Activated naive CD8-positive, alpha-beta T cell treated with anti-CD3 and anti-CD28 coated beads, Interleukin-2, amount 10 ng/mL, durations not matched to agents 7 days and 5 days (primary cell): Measurements from ENCODE around the gene ATXN1. TPM values are rescaled to one million over a fixed set of nuclear protein-coding genes. Genes with fewer than 3 reads are reported as not detected.
A peak's percentile ranks its signal among the peaks of the same experiment; 100 is the strongest.

Experiments used
- ATAC-seq: fragments of 150-1000 bp; cut with Tn5 transposase; one replicate; pipeline ENCODE4 v1.10.0; 2021; ENCODE audit warnings: low read depth, moderate library complexity
- POLR2A ChIA-PET: fragments of 350-600 bp; sonication (Branson Sonifier 250); formaldehyde crosslinking; loops from one replicate; lab custom pipeline; 2021; ENCODE audit warnings: antibody characterized with exemption; lab: Charles Lee
- DNase-seq: peaks from one replicate; pipeline ENCODE4 v3.0.0; 2021
- H3K27ac Mint-ChIP-seq: one replicate; pipeline ENCODE4 v1.8.0; 2022; ENCODE audit warnings: mild to moderate bottlenecking, mixed read lengths
- H3K27me3 Mint-ChIP-seq: one replicate; pipeline ENCODE4 v1.8.0; 2022; ENCODE audit warnings: mild to moderate bottlenecking, moderate library complexity, mixed read lengths
- H3K36me3 Mint-ChIP-seq: one replicate; pipeline ENCODE4 v1.8.0; 2021; ENCODE audit warnings: mild to moderate bottlenecking, mixed read lengths
- H3K4me1 Mint-ChIP-seq: one replicate; pipeline ENCODE4 v1.8.0; 2021; ENCODE audit warnings: mixed read lengths
- H3K4me3 Mint-ChIP-seq: one replicate; pipeline ENCODE4 v1.8.0; 2022; ENCODE audit warnings: mild to moderate bottlenecking, moderate library complexity, mixed read lengths
- H3K9me3 Mint-ChIP-seq: one replicate; pipeline ENCODE4 v1.8.0; 2021; ENCODE audit warnings: mixed read lengths
- total RNA-seq, 2 experiments: library from RNA; stranded (reverse); gene quantifications; one replicate each; pipeline ENCODE4 v1.2.3, GENCODE V29; 2021

The ATXN1 gene
- total RNA-seq, 2 experiments from 2014 or later, result 63.6 to 67.2 TPM

- H3K9me3 Mint-ChIP-seq, result no peaks in the 10 kb centered on the region
- no peak for DNase-seq
- POLR2A ChIA-PET, result interaction anchor here (0.8 to 1.2 kb wide), 3 partner anchors 18 to 110 kb away, joined by 3 to 8 read pairs (median 4); no protein-coding TSS in a partner anchor
- H3K27ac Mint-ChIP-seq, result peak overlapping the region; percentile 60
- peak overlapping the region; percentile 52 for H3K4me3 Mint-ChIP-seq
- peaks cover 9% of the 10 kb centered on the region for H3K36me3 Mint-ChIP-seq
- no peaks in the 10 kb centered on the region for H3K27me3 Mint-ChIP-seq
- peak; percentile 91 for ATAC-seq
- H3K4me1 Mint-ChIP-seq, result peaks cover 35% of the 10 kb centered on the region
Measured at GRCh38 chr6:16651871-16652270, 109.4 kb downstream of the ATXN1 start.

- H3K4me1 Mint-ChIP-seq, result peaks cover 35% of the 10 kb centered on the region
- H3K9me3 Mint-ChIP-seq, result no peaks in the 10 kb centered on the region
- no peak overlapping the region for H3K4me3 Mint-ChIP-seq
- POLR2A ChIA-PET, result interaction anchor here (0.5 kb wide), 1 partner anchor 120 kb away, joined by 5 read pairs; no protein-coding TSS in a partner anchor
- no peaks in the 10 kb centered on the region for H3K27me3 Mint-ChIP-seq
- no peak overlapping the region for H3K27ac Mint-ChIP-seq
- ATAC-seq (no peak), DNase-seq (no peak)
- H3K36me3 Mint-ChIP-seq, result peaks cover 9% of the 10 kb centered on the region
Measured at GRCh38 chr6:16649890-16650289, 111.4 kb downstream of the ATXN1 start.

DNA sequence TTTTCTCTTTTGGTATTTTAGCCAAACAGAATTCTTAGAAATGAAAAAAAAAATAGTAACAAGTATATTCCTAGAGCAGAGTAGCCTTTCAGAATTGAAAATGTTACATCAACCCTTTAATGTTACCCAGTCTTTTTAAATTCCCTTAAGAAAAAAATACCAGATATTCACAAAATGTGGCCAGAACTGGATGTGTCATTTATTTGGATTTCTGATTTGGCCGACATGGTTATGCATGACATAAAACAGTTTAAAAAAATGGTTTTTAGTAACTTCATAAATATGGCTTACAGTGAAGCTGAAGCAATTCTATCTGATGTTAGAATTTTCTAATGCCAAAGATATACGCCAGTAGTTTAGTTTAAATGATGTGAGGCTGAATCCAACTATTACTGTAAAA lies 112.0 kb downstream of the ATXN1 start:
- no peak overlapping the region for H3K27ac Mint-ChIP-seq
- POLR2A ChIA-PET, result no interaction called here

GRCh38 chr6:16648003-16648402 lies 113.3 kb downstream of the ATXN1 start:
- POLR2A ChIA-PET, result no interaction called here
- DNase-seq (no peak), ATAC-seq (no peak)
- Mint-ChIP-seq H3K27ac (no peak overlapping the region), H3K4me1 (peaks cover 22% of the 10 kb centered on the region), H3K27me3 (no peaks in the 10 kb centered on the region), H3K4me3 (no peak overlapping the region), H3K9me3 (no peaks in the 10 kb centered on the region), H3K36me3 (peaks cover 14% of the 10 kb centered on the region)

More for the DNA sequence above, 112.0 kb downstream of the ATXN1 start:
- Mint-ChIP-seq H3K36me3 (peaks cover 13% of the 10 kb centered on the region), H3K4me1 (peaks cover 28% of the 10 kb centered on the region), H3K27me3 (no peaks in the 10 kb centered on the region), H3K4me3 (no peak overlapping the region), H3K9me3 (no peaks in the 10 kb centered on the region)
- ATAC-seq (no peak), DNase-seq (no peak)

DNA sequence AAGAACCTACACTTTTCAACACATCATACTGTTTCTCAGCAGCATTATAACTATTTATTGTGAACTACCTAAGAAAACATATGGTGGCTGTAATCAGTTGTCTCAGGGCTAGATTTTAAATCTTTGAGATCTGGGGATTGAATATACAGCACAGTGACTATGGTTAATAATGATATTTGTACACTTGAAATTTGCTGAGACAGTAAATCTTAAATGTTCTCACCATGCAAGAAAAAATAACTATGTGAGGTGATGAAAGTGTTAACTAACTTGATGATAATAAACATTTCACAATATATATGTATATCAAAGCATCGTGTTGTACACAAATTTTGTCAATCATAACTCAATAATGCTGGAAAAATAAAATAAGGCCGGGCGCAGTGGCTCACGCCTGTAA lies 113.8 kb downstream of the ATXN1 start:
- POLR2A ChIA-PET, result no interaction called here

GRCh38 chr6:16644540-16645250 lies 116.6 kb downstream of the ATXN1 start:
- peaks cover 7% of the 10 kb centered on the region for H3K4me1 Mint-ChIP-seq
- no peak overlapping the region for H3K27ac Mint-ChIP-seq
- ATAC-seq (no peak), DNase-seq (no peak)
- POLR2A ChIA-PET, result no interaction called here
- peaks cover 24% of the 10 kb centered on the region for H3K36me3 Mint-ChIP-seq
- no peaks in the 10 kb centered on the region for H3K27me3 Mint-ChIP-seq
- no peak overlapping the region for H3K4me3 Mint-ChIP-seq
- peaks cover 3% of the 10 kb centered on the region for H3K9me3 Mint-ChIP-seq

More for the DNA sequence above, 113.8 kb downstream of the ATXN1 start:
- no peak overlapping the region for H3K27ac Mint-ChIP-seq
- DNase-seq (no peak), ATAC-seq (no peak)
- no peak overlapping the region for H3K4me3 Mint-ChIP-seq
- H3K9me3 Mint-ChIP-seq, result no peaks in the 10 kb centered on the region
- H3K4me1 Mint-ChIP-seq, result peaks cover 17% of the 10 kb centered on the region
- H3K27me3 Mint-ChIP-seq, result no peaks in the 10 kb centered on the region
- peaks cover 12% of the 10 kb centered on the region for H3K36me3 Mint-ChIP-seq

DNA sequence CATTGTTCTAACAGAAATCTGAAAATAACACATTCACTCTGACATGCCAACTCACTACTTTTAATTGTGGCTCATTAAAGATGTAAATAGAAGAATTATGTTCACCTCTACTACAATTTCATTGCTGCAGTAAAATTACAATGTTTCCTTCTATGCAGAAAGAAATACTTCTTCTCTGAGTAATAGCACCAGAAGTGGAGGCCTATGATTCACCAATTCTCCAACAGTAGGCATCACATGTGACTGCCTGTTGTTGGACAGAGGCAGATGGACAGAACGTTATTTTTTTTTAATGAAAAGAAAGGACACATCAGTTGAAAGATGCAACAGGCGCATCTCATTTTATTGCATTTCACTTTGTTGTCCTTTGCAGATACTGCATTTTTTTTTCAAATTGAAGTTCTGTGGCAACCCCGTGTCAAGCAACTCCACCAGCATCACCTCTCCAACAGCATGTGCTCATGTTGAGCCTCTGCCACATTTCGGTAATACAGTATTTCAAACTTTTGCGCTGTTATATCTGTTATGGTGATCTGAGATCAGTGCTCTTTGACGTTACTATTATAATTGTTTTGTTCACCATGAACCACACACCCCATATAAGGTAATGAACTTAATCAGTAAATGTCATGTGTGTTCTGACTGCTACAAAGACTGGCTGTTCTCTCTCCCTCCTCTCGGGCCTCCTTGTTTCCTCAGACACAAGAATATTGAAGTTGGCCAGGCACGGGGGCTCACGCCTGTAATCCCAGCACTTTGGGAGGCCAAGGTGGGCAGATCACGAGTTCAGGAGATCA lies 121.4 kb downstream of the ATXN1 start:
- no peaks in the 10 kb centered on the region for H3K27me3 Mint-ChIP-seq
- peaks cover 12% of the 10 kb centered on the region for H3K4me1 Mint-ChIP-seq
- DNase-seq (no peak), ATAC-seq (no peak)
- H3K4me3 Mint-ChIP-seq, result no peak overlapping the region
- peaks cover 3% of the 10 kb centered on the region for H3K9me3 Mint-ChIP-seq
- peaks cover 23% of the 10 kb centered on the region for H3K36me3 Mint-ChIP-seq
- POLR2A ChIA-PET, result no interaction called here
- no peak overlapping the region for H3K27ac Mint-ChIP-seq

DNA sequence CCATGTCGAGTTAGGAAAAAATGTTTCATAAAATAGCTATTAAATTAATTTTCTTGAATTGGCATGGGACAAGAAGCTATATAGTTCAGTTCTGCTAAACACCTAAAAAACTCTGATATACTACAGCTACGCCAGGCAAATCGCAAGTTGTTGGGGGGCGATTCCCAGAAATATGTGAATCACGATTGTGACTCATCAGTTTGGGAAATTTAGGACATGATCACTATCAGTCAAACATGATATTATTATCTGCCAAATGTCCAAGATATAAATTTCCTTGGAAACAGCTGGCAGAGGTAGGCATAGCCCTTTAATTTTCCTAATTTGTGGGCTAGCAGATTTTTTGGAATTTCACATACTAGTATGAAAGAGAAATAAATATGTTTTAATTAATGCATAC lies 123.6 kb downstream of the ATXN1 start:
- no peak overlapping the region for H3K4me3 Mint-ChIP-seq
- ATAC-seq, result no peak
- peaks cover 3% of the 10 kb centered on the region for H3K9me3 Mint-ChIP-seq
- peaks cover 26% of the 10 kb centered on the region for H3K4me1 Mint-ChIP-seq
- H3K36me3 Mint-ChIP-seq, result peaks cover 19% of the 10 kb centered on the region
- H3K27ac Mint-ChIP-seq, result no peak overlapping the region
- DNase-seq, result no peak
- no peaks in the 10 kb centered on the region for H3K27me3 Mint-ChIP-seq
- POLR2A ChIA-PET, result interaction anchor here (0.6 kb wide), 1 partner anchor 124 kb away, joined by 4 read pairs; no protein-coding TSS in a partner anchor

DNA sequence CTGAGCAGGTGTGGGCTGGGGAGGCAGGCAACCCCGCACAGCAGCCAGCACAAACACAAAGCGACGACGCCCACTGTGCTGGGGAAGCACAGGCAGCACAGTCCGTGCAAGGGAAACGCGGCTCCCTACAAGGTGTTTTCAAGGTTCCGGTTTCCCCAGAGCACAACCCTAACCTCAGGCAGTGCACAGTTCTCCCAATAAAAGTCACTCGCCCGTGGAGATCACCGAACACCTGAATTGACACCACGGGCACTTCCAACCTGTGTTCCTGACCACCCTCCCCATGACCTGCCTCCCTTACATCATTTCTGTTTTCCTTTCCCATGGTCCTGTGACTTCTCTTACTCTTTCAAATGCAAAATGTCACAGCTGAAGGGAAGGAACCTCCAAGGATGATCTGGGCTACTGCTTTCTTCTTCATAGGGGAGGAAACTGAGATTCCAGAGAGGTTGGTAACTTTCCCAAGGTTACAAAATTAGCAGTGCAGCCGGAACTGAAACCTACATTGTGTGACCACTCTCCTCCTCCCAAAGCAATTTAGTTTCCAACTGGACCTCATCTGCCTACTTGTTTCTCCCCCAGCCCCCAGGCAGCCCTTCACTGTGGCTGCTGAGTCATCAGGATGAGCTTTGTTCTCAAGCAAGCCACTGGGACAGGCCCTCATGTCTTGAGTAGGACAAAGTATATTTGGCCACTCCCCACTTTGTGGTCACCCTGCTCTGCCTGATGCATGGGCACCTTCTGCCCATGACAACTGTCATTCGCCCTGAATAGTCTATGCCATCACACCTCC lies 125.3 kb downstream of the ATXN1 start:
- H3K4me3 Mint-ChIP-seq, result no peak overlapping the region
- no peaks in the 10 kb centered on the region for H3K27me3 Mint-ChIP-seq
- H3K27ac Mint-ChIP-seq, result peak overlapping the region; percentile 12
- DNase-seq (no peak), ATAC-seq (no peak)
- peaks cover 17% of the 10 kb centered on the region for H3K36me3 Mint-ChIP-seq
- H3K9me3 Mint-ChIP-seq, result peaks cover 3% of the 10 kb centered on the region
- POLR2A ChIA-PET, result no interaction called here
- H3K4me1 Mint-ChIP-seq, result peaks cover 28% of the 10 kb centered on the region

GRCh38 chr6:16635291-16635809 lies 125.9 kb downstream of the ATXN1 start:
- DNase-seq (no peak), ATAC-seq (no peak)
- H3K27ac Mint-ChIP-seq, result no peak overlapping the region
- no peaks in the 10 kb centered on the region for H3K27me3 Mint-ChIP-seq
- H3K36me3 Mint-ChIP-seq, result peaks cover 15% of the 10 kb centered on the region
- H3K4me1 Mint-ChIP-seq, result peaks cover 28% of the 10 kb centered on the region
- H3K4me3 Mint-ChIP-seq, result no peak overlapping the region
- H3K9me3 Mint-ChIP-seq, result peaks cover 3% of the 10 kb centered on the region
- POLR2A ChIA-PET, result no interaction called here

GRCh38 chr6:16634855-16635254 lies 126.4 kb downstream of the ATXN1 start:
- Mint-ChIP-seq H3K27me3 (no peaks in the 10 kb centered on the region), H3K27ac (no peak overlapping the region), H3K9me3 (peaks cover 3% of the 10 kb centered on the region), H3K4me1 (peaks cover 28% of the 10 kb centered on the region), H3K4me3 (no peak overlapping the region), H3K36me3 (peaks cover 15% of the 10 kb centered on the region)
- POLR2A ChIA-PET, result no interaction called here
- ATAC-seq (no peak), DNase-seq (no peak)

DNA sequence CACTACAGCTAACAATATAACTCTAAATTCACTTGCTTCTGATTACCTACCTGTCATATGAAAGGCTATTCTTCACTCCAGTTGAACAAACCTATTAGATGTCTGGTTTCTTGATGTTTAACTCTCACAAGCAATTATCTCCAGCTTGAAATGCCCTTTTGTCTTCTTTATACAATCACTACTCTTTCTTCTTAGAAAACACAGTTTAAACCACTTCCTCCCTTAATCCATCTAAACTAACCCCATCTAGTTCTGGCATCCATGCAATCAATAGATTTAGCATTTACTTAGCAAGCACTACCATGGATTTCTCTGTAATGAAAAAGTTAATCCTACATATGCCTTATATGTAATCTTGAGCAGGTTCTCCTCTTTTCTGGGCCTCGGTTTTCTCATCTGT lies 127.3 kb downstream of the ATXN1 start:
- H3K9me3 Mint-ChIP-seq, result peaks cover 3% of the 10 kb centered on the region
- peak overlapping the region; percentile 3 for H3K27ac Mint-ChIP-seq
- no peak for DNase-seq
- peaks cover 15% of the 10 kb centered on the region for H3K36me3 Mint-ChIP-seq
- POLR2A ChIA-PET, result interaction anchor here (1.0 kb wide), 1 partner anchor 18 kb away, joined by 4 read pairs; no protein-coding TSS in a partner anchor
- no peak overlapping the region for H3K4me3 Mint-ChIP-seq
- no peaks in the 10 kb centered on the region for H3K27me3 Mint-ChIP-seq
- ATAC-seq, result peak; percentile 61
- H3K4me1 Mint-ChIP-seq, result peaks cover 28% of the 10 kb centered on the region

DNA sequence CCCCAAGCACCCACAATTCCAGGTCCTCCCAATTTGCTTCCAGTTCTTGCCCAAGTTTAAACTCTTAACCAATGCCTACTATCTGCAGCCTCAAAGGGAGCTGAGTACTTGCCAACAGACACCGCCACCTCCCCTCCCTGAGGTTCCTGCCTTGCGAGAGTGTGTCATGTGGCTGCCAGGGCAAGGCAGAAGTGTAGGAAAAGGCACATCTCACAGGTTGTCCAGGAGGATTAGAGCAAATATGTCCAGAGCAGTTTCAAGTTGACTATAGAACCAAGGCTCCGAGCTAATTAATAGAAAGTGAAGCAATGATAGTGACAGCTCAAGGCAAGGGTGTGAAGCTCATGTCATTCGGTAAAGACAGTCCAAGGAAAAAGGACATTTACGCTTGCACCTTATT lies 127.8 kb downstream of the ATXN1 start:
- ATAC-seq (no peak), DNase-seq (no peak)
- Mint-ChIP-seq H3K27ac (peak overlapping the region; percentile 37), H3K27me3 (no peaks in the 10 kb centered on the region), H3K4me1 (peaks cover 28% of the 10 kb centered on the region), H3K36me3 (peaks cover 20% of the 10 kb centered on the region), H3K9me3 (peaks cover 4% of the 10 kb centered on the region), H3K4me3 (no peak overlapping the region)
- POLR2A ChIA-PET, result interaction anchor here (0.6 to 1.0 kb wide), 2 partner anchors 14 to 18 kb away, joined by 3 to 4 read pairs; no protein-coding TSS in a partner anchor
